MM.1S (cell line): ENCODE results near the gene ASIC2.

Experiments used
- EZH2 ChIP-seq: fragments of 300-600 bp; sonication (generic); optimal IDR thresholded peaks from 2 replicates; pipeline ENCODE3; 2017; ENCODE audit warnings: low read depth, mild to moderate bottlenecking, antibody characterized with exemption, low read length, mixed read lengths
- EZH2phosphoT487 ChIP-seq: fragments of 300-600 bp; sonication (generic); IDR thresholded peaks from 2 replicates; pipeline ENCODE4 v1.6.1; 2018; ENCODE audit warnings: antibody characterized with exemption, low read length
- TF ChIP-seq, protein P1 (sequence below): fragments of 300-600 bp; sonication (generic); IDR thresholded peaks from 2 replicates; pipeline ENCODE4 v1.5.1; 2016; ENCODE audit warnings: antibody characterized with exemption, low read length, mixed read lengths

DNA sequence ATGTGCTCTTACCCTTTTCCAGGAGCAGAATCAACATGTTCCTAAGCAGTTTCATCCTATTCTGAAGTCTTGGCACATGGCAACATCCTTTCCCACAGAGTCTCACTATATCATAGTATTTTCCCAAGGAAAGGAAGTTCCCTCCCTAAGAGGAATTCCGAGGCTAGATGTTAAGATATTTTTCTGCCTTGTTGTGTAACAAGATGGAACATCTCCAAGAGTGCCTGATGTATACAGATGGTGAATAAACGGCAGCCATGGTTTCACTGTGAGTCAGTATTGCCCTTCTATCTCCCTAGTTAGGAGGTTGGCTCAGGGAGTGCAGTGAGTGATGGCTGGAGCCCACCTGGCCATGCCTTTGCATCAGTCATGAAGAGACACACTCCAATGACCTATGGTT is 253.2 kb downstream of the ASIC2 start:
- TF ChIP-seq, protein P1, sequence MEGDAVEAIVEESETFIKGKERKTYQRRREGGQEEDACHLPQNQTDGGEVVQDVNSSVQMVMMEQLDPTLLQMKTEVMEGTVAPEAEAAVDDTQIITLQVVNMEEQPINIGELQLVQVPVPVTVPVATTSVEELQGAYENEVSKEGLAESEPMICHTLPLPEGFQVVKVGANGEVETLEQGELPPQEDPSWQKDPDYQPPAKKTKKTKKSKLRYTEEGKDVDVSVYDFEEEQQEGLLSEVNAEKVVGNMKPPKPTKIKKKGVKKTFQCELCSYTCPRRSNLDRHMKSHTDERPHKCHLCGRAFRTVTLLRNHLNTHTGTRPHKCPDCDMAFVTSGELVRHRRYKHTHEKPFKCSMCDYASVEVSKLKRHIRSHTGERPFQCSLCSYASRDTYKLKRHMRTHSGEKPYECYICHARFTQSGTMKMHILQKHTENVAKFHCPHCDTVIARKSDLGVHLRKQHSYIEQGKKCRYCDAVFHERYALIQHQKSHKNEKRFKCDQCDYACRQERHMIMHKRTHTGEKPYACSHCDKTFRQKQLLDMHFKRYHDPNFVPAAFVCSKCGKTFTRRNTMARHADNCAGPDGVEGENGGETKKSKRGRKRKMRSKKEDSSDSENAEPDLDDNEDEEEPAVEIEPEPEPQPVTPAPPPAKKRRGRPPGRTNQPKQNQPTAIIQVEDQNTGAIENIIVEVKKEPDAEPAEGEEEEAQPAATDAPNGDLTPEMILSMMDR: no peak
- TF ChIP-seq EZH2phosphoT487 (no peak), EZH2 (no peak)
